NB4 (cell line): ENCODE measurements around the gene EPC1.

Experiments used
- CTCF ChIP-seq: IDR thresholded peaks from one replicate; pipeline ENCODE4 v1.5.1; 2012; ENCODE audit warnings: low read depth, low read length
- POLR2A ChIP-seq: IDR thresholded peaks from 2 replicates; pipeline ENCODE4 v1.6.1; 2011; ENCODE audit warnings: mild to moderate bottlenecking; ENCODE audit not compliant: insufficient read length; ENCODE audit errors: extremely low read depth

- TF ChIP-seq CTCF, result no peak
- no peak for TF ChIP-seq POLR2A
Measured at GRCh38 chr10:32321016-32321631, 25.8 kb downstream of the EPC1 start.
